Measurements from ENCODE around the gene ARAP1. TPM values are rescaled to one million over a fixed set of nuclear protein-coding genes. Genes with fewer than 3 reads are reported as not detected.

Gene ARAP1
- polyA plus RNA-seq, 3 donors from 2014 or later, result 4.7 to 34.6 (median 16.4) TPM

DNA sequence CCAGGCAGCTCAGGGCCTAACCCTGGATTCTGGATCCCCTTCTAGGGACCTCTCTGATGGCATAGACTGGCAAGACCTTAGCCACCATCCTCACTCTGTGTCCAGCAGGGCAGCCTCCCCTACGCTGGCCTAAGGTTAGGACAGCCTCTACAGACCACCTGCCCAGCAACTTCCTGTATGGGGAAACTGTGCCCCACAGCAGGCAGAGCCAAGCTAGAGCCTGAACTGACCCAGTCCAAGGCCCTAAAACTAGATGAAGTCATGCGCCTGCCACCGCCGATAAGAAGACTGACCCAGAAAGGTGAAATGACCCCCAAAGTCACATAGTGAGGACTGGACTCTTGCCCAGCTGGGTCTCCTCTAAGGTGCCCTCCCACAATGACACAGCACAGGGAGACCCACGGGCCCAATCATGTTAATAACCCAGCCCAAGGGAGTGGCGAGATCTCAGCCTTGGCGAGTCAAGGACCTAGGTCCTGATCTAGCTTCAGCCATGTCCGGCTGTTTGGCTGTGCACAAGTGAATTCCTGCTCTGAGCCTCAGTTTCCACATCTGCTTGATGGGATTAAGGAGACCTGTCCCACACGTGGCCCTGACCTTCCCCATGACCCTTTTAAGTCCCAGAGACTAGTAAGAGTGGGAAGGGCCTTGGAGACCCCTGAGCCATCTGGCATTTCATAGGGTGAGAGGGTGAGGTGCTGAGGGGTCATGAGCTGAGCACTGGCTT lies 24.1 kb upstream of the ARAP1 start:
- no peak for DNase-seq
- peak overlapping the region in 1 of 5 donors; percentile 41 for H3K4me3 Mint-ChIP-seq
- peak overlapping the region in 3 of 6 donors; percentile 17 to 49 (median 28) for H3K27ac Mint-ChIP-seq
- H3K27me3 Mint-ChIP-seq (ENCODE audit: low read depth in 3 of 3), result peaks cover 0 to 9% (median 3%) of the 10 kb centered on the region in 3 donors
- no peaks in the 10 kb centered on the region for H3K36me3 Mint-ChIP-seq
- H3K9me3 Mint-ChIP-seq, result no peaks in the 10 kb centered on the region
- H3K4me1 Mint-ChIP-seq, result peaks cover 14 to 26% of the 10 kb centered on the region in 2 donors

DNA sequence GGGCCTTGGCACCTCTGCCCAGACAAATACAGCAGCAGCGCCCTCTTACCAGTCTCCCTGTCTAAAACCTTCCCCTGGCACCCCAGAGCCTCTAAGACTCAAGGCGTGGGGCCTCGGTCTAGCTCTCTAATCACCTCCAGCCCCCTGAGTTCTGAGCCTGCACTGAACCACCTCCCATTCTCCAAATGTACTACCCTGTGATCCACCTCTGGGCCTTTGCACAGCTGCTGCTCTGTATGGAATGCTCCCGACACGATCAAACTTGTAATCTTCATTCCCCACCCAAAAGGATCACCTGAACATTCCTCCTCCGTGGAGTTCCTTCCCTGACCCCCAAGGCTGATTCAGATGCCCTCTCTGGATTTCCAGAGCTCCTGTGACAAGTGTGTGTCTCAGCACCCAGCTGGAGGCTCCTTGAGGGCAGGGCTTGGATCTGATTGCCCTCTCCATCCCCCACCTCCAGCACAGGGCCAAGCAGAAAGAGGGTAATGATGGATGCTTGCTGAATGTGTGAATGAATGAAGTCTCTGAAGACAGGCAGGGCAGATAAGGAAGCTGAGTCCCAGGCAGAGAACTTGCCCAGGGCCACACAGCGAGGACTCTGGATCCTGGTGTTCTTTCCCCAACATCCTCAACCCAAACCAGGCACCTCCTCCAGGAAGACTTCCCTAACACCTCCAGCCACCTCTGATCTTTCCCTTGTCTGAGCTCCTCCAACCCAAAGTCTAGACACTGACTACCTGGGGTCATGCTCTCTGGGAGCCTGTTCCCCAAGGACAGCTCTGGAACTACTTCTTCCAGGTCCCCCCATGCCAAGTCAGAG lies 23.3 kb upstream of the ARAP1 start:
- H3K36me3 Mint-ChIP-seq, result no peaks in the 10 kb centered on the region
- no peak for DNase-seq
- H3K9me3 Mint-ChIP-seq, result no peaks in the 10 kb centered on the region
- peak overlapping the region in 2 of 6 donors; percentile 7 to 28 for H3K27ac Mint-ChIP-seq
- H3K4me3 Mint-ChIP-seq, result no peak overlapping the region
- H3K27me3 Mint-ChIP-seq (ENCODE audit: low read depth in 3 of 3), result peaks cover 0 to 9% (median 6%) of the 10 kb centered on the region in 3 donors
- peaks cover 14 to 26% of the 10 kb centered on the region in 2 donors for H3K4me1 Mint-ChIP-seq

DNA sequence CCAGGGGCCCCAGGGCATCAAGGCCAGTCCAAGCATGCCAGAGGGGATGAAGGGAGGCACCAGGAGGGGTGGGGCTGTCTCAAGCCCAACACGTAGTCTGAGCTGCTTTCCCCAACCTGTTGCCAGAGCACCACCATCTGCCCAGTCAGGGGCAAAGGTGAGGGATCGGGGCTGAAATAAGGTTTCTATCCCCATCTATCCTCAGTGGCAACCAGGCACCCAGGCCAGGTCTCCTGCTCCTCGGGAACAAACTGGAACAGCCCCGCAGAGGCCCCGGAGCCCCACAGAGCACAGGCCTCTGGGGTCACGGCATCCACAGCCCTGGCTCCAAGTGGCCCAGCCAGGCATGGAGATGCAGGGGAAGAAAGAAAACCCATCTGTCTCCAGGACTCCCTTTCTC lies 22.3 kb upstream of the ARAP1 start:
- DNase-seq, result no peak
- Mint-ChIP-seq H3K36me3 (no peaks in the 10 kb centered on the region), H3K4me1 (peaks cover 10 to 20% of the 10 kb centered on the region in 2 donors), H3K27me3 (ENCODE audit: low read depth in 3 of 3) (peaks cover 0 to 7% (median 6%) of the 10 kb centered on the region in 3 donors), H3K9me3 (no peaks in the 10 kb centered on the region), H3K4me3 (no peak overlapping the region), H3K27ac (no peak overlapping the region)

DNA sequence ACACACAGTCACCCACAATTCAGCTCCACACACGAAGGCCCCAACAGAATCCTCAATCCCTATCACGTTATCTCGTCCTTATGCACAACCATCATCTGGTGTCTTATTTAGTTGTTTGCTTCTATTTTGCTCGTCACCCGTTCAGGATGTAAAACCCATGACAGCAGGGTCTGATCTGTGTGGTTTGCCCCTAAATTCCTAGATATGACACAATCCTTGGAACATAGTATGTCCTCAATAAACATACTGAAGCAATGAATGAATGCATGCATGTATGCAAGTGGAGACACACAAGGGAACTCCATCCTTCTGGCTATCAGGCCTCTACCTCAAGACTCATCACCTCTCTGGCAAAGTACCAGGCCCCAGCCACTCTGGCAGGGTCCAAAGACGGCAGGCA lies 21.5 kb upstream of the ARAP1 start:
- Mint-ChIP-seq H3K27ac (no peak overlapping the region), H3K4me3 (no peak overlapping the region)

DNA sequence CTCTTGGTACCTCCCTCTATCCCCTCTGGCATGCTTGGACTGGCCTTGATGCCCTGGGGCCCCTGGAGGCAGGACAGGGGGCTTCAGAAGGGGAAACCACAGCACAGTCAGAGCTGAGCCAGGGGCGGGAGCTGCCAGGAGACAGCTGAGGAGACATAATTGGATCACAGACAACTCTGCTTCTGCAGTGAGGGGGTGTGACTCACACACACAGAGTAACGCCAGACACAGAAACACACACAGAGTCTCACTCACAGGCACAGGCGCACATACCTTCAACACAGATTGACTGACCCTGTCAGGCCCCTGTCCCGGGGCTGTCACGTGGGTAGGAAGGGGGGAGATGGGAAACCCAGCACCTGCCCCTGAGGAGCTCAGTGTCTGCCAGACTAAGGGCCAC lies 21.1 kb upstream of the ARAP1 start:
- no peak overlapping the region for H3K27ac Mint-ChIP-seq
- H3K36me3 Mint-ChIP-seq, result no peaks in the 10 kb centered on the region
- peaks cover 9 to 12% of the 10 kb centered on the region in 2 donors for H3K4me1 Mint-ChIP-seq
- H3K27me3 Mint-ChIP-seq (ENCODE audit: low read depth in 3 of 3), result peaks cover 2 to 6% (median 5%) of the 10 kb centered on the region in 3 donors
- H3K4me3 Mint-ChIP-seq, result no peak overlapping the region
- no peak for DNase-seq
- no peaks in the 10 kb centered on the region for H3K9me3 Mint-ChIP-seq

More for the DNA sequence above, 21.5 kb upstream of the ARAP1 start:
- peaks cover 0 to 6% (median 5%) of the 10 kb centered on the region in 3 donors for H3K27me3 Mint-ChIP-seq (ENCODE audit: low read depth in 3 of 3)
- peaks cover 9 to 12% of the 10 kb centered on the region in 2 donors for H3K4me1 Mint-ChIP-seq
- no peaks in the 10 kb centered on the region for H3K36me3 Mint-ChIP-seq
- no peak for DNase-seq
- no peaks in the 10 kb centered on the region for H3K9me3 Mint-ChIP-seq

DNA sequence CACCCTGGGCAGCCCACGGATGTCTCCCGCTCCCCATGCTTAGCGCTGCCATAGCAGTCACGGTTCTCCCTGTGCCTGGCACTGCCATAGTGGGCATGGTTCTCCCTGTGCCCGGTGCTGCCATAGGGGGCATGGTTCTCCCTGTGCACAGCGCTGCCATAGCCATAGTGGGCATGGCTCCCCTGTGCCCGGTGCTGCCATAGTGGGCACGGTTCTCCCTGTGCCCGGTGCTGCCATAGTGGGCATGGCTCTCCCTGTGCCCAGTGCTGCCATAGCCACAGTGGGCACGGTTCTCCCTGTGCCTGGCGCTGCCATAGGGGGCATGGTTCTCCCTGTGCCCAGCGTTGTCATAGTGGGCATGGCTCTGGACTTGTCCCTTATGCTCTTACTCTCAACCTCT lies 19.9 kb upstream of the ARAP1 start:
- DNase-seq, result no peak
- Mint-ChIP-seq H3K9me3 (no peaks in the 10 kb centered on the region), H3K27ac (peak overlapping the region in 1 of 6 donors; percentile 57), H3K27me3 (ENCODE audit: low read depth in 3 of 3) (peaks cover 2 to 6% (median 5%) of the 10 kb centered on the region in 3 donors), H3K4me3 (no peak overlapping the region), H3K4me1 (peaks cover 7 to 12% of the 10 kb centered on the region in 2 donors), H3K36me3 (no peaks in the 10 kb centered on the region)

DNA sequence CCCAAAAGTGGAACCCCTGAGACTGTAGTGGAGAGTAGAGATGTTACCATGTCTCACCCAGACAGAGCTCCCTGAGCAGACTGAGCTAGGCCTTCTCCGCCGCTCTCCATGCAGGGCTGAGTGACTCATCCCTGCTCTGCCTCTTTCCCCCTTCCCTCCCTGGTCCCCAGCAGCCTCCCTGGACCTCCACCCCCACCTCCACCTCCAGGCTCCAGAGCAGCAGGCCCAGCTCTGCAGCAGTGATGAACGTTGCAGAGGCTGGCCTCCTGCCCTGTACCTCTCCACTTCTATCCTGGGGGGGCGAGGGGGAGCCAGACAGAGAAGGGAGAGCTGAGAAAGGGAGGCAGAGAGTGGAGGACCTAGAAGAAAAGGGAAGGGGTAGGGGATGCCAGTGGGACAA lies 19.3 kb upstream of the ARAP1 start:
- Mint-ChIP-seq H3K27ac (no peak overlapping the region), H3K36me3 (no peaks in the 10 kb centered on the region), H3K9me3 (no peaks in the 10 kb centered on the region), H3K4me1 (peaks cover 3 to 7% of the 10 kb centered on the region in 2 donors), H3K27me3 (ENCODE audit: low read depth in 3 of 3) (peaks cover 2 to 6% (median 5%) of the 10 kb centered on the region in 3 donors), H3K4me3 (no peak overlapping the region)
- no peak for DNase-seq

DNA sequence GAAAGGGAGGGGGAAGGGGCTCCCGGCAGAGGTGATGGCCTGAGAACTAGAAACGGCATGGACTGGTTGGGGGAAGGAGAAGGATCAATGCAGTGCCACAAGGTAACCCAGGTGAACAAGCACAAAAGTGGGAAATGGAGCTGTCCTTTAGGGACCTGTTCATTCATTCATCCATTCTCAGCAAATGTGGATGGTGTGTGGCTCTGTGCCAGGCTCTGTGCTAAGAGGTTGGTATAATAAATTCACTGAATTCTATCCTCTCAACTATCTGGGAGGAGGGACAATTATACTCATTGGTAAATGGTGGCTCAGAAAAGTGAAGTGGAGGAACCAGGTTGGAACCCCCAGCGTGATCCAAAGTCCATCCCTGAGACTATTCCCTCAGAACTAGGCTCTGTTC lies 18.6 kb upstream of the ARAP1 start:
- peaks cover 2 to 6% (median 5%) of the 10 kb centered on the region in 3 donors for H3K27me3 Mint-ChIP-seq (ENCODE audit: low read depth in 3 of 3)
- no peaks in the 10 kb centered on the region for H3K36me3 Mint-ChIP-seq
- H3K27ac Mint-ChIP-seq, result peak overlapping the region in 1 of 6 donors; percentile 57
- H3K4me1 Mint-ChIP-seq, result peaks cover 0 to under 1% of the 10 kb centered on the region in 2 donors
- H3K9me3 Mint-ChIP-seq, result no peaks in the 10 kb centered on the region
- no peak overlapping the region for H3K4me3 Mint-ChIP-seq
- no peak for DNase-seq

DNA sequence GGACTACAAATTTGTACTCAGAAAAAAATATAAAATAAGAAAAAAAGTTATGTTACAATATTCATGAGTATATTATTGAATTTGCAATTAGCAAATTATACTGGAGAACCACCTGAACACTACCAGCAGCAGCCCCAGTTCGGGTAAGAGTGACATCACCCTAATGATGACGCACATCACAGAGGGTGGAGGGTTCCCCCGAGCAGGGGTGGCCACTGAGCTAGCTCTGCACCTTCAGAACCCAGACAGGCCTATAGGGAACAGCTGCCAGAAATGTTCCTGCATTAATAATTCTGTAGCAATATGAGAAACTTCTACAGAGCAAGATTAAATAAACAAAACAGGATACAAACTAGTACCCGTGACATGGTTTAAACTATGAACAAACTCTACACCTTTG lies 17.5 kb upstream of the ARAP1 start:
- peaks cover 2 to 6% (median 5%) of the 10 kb centered on the region in 3 donors for H3K27me3 Mint-ChIP-seq (ENCODE audit: low read depth in 3 of 3)
- H3K4me3 Mint-ChIP-seq, result no peak overlapping the region
- H3K27ac Mint-ChIP-seq, result peak overlapping the region in 2 of 6 donors; percentile 24 to 55
- no peaks in the 10 kb centered on the region for H3K9me3 Mint-ChIP-seq
- H3K4me1 Mint-ChIP-seq, result no peaks in the 10 kb centered on the region
- no peaks in the 10 kb centered on the region for H3K36me3 Mint-ChIP-seq
- DNase-seq, result no peak

DNA sequence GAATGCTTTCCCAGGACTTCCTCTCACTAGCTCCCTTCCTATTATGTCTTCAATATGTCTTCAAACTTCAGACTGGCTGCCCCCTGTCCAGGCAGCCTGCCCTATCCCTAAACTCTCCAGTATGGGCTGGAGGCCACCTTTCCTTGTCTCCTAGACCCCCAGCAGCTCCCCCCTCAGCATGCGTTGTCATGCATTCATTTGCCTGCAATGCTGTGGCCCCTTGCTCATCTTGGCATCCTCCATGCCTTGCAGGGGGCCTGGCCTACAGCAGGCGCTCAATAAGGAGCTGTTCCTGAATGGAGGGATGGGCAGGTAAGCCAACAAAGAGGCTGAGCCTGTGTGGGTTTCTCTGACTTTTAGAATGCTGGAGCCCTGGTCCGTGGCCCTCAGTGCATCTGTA lies 16.4 kb upstream of the ARAP1 start:
- Mint-ChIP-seq H3K4me1 (peaks cover 0 to 4% of the 10 kb centered on the region in 2 donors), H3K27me3 (ENCODE audit: low read depth in 3 of 3) (peaks cover 2 to 5% (median 3%) of the 10 kb centered on the region in 3 donors), H3K36me3 (no peaks in the 10 kb centered on the region), H3K4me3 (no peak overlapping the region), H3K9me3 (no peaks in the 10 kb centered on the region), H3K27ac (peak overlapping the region in 1 of 6 donors; percentile 19)
- no peak for DNase-seq

DNA sequence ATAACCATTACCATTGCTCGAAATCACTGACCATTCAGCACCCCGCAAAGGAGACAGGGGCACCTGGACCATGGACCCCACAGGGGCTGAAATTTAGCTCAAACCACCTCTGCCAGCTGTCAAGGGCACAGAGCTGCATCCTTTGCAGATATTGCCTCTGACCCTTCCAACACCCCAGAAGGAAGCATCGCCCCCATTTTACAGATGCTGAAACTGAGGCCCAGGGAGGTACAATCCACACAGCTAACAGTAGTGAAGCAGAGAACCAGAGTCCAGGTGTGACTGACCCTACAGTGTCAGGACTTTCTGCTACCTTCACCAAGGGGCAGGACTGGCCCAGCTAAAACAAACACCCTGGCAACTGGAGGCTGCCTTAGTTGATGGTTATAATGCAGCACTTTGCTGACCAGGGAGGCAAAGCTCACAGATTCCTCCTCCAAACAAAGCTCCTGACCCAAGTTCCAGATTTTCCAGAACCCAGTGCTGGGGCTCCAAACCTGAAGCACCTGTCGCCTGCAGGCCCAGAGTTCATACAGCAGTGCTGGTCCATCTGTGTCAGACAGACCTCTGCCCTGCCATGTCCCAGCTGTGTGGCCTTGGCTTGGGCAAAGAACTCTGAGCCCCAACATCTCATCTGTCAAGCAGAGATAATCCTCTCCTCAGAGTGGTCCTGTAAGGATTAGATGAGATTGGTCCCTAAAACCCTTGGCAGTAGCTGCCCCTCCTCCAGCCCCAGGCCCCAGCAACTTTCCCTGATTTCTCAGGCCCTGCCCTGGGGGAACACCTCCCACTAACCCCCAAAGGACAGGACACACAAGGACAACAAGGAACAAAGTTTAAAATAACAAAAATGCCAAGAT lies 15.2 kb upstream of the ARAP1 start:
- Mint-ChIP-seq H3K36me3 (no peaks in the 10 kb centered on the region), H3K27ac (peak overlapping the region in 1 of 6 donors; percentile 53), H3K4me1 (peaks cover 5 to 15% of the 10 kb centered on the region in 2 donors), H3K4me3 (no peak overlapping the region), H3K9me3 (no peaks in the 10 kb centered on the region), H3K27me3 (ENCODE audit: low read depth in 3 of 3) (peaks cover 2 to 3% (median 3%) of the 10 kb centered on the region in 3 donors)
- DNase-seq, result no peak

DNA sequence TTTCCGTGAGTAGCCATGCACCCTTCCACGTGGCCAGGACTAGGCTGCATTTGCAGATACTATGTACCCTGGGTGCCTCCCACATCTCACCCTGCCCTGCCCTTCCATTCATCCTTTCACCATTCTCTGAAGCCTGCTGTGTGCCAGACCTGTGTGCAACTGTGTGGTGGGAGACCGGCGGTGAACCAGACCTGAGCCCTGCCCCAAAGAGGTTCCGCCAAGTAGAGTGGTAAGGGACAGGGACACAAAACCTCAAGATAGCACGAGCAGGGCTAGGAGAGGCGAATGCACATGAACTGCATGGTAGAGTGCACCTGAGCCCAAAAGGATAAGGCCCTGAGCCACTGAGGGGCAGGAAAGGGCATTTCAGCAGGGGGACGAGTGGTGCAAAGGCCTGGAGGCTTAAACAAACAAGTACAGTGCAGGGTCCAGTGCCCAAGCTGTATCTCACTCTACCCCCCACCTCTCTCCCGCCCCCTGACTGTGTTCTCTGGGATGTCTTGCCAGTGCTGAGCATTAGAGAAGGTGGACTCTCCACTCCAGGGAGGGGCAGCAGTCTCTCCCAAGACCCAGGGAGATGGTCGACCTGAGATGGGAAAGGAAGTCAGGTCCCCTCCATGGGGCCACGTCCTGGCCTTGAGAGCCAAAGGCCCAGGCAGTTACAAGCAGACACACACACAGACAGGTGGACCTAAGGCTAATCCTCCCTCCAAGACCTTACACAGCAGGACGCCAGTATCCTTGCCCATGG lies 14.1 kb upstream of the ARAP1 start:
- Mint-ChIP-seq H3K27me3 (ENCODE audit: low read depth in 3 of 3) (peaks cover 0 to 3% (median 2%) of the 10 kb centered on the region in 3 donors), H3K36me3 (no peaks in the 10 kb centered on the region), H3K4me1 (peaks cover 11 to 25% of the 10 kb centered on the region in 2 donors), H3K9me3 (no peaks in the 10 kb centered on the region), H3K27ac (peak overlapping the region in 1 of 6 donors; percentile 41), H3K4me3 (no peak overlapping the region)
- DNase-seq, result no peak

DNA sequence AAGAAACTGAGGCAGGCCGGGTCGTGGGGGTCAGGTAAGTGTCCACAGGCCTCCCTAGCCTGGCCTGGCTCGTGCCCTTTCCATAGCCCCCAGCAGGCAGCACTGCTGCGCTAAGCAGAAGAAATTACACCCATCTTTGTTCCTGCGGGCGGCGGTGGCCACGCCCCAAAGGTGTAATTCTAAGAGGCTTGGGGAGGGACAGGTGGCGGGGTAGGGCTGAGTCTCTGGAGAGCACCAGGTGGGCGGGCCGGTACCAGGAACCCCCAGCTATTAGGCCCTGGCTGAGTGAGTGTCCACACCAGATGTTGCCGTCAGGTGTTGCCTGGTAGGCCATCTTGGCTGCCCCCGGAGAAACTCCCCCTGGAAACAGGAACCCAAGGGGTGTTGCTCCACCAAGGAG lies 12.3 kb upstream of the ARAP1 start:
- no peak for DNase-seq
- H3K27me3 Mint-ChIP-seq (ENCODE audit: low read depth in 3 of 3), result peaks cover 0 to 4% (median 1%) of the 10 kb centered on the region in 3 donors

More for the DNA sequence above, 12.3 kb upstream of the ARAP1 start:
- Mint-ChIP-seq H3K4me3 (no peak overlapping the region), H3K9me3 (no peaks in the 10 kb centered on the region), H3K27ac (no peak overlapping the region), H3K4me1 (peaks cover 14 to 33% of the 10 kb centered on the region in 2 donors), H3K36me3 (no peaks in the 10 kb centered on the region)
